ENCODE measurements around the gene DSCAML1.

DSCAML1 gene

DNA sequence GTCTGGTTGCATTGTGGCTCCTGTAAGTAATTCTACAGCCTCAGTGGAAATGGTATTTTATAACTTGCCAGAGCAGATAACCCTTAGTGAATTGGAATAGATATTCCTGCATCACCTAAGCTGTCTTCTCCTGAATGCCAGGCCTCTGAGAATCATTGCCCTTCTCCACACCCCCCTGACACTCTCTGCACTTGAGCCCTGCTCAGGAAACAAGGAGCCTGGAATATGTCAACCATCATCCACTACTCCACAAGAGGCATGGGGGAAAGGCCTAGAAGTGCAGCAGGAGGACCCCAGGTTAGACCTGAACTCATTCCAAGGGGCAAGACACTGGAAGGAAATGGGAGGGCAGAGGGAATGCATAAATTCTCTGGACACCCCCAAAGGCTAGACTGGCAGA is 72.4 kb downstream of the DSCAML1 start:
- DNase-seq (ENCODE audit: low spot score), result no peak

DNA sequence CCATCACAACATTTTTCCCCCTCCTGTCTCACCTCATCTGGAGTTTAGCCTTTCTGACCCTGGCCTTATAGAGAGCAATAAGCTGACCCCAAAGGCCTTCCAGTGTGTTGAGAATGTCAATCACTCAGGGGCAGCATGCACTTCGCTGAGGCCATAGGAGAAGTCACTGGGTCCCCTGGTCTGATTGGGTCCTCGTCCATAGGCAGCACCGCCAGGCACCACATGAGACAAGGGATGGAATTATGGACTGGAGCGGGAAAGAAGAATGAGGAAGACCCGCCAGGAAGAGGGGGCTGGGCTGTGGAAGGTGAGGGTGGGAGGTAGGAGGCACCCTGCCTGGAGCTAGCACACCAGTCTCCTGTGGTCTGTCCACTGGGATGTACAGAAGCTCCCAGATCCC is 72.9 kb downstream of the DSCAML1 start:
- DNase-seq (ENCODE audit: low spot score), result no peak

DNA sequence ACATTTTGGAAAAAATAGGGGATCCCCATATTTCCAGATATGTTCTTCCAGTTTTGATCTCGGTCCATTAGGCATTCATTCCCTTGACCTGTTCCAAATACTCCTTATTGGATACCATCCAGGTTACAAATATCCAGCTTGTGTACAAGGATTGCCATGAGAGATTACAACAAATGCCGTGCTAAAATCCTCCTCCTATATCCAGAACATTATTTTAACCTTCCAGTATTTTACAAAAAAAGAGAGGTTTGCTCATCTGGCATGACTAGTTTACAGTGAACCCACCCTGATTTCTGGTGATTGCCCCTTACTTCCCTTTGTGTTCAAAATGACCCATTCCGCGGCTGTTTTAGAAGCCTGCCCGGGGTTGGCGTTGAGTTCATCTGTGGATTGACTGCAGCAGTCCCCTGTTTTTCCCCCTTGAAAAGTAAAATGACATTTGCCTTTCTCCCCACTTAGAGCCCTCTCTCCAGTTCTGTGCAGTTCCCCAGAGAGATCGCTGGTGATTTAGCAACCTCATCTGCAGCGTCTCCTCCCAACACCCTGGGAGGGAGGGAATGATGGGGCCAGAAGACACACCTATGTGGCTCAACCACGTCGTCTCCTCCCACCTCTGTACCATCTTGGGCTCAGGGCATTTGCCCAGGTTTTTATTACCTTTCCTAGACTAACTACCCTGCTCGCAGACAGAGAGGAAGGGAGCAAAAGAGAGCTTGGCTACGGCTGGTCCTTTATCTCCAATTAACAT is 73.6 kb downstream of the DSCAML1 start:
- no peak for DNase-seq (ENCODE audit: low spot score)

DNA sequence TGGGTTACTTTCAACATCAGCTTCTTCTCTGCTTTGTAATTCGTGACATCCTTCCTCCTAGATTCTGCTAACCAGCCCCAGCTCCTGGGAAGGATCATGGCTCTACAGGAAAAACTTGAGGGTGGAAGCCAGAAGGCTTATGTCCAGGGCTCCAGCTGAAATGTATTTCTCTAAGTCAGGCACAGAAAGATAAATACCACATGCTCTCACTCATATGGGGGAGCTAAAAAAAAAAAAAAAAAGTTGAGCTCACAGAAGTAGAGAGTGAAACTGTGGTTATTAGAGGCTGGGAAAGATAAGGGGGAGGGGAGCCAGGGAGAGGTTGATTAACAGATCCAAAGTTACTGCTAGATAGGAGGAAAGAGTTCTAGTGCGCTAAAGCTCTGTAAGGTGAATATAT is 74.9 kb downstream of the DSCAML1 start:
- DNase-seq (ENCODE audit: low spot score), result no peak

DNA sequence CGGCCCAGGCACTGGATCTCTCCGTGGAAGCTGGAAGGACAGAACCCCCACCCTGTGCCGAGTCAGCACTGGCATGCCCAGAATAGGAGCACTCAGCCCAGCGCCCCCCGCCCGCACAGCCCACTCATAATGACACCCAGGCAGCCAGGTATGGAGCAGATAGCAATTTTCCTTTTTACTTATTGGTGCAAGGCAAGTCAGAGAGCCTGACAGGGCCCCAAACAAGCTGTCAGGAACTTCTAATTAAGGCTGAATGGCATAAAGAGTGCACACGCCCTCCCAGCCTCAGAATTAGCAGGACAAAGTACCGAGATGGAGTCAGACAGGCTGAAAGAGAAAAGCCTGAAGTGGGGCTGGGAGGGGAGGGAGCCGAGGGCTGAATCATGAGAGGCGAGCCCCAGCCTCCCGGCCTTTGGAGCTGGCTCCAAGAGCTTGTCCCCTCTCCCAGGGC is 76.9 kb downstream of the DSCAML1 start:
- DNase-seq (ENCODE audit: low spot score), result no peak

DNA sequence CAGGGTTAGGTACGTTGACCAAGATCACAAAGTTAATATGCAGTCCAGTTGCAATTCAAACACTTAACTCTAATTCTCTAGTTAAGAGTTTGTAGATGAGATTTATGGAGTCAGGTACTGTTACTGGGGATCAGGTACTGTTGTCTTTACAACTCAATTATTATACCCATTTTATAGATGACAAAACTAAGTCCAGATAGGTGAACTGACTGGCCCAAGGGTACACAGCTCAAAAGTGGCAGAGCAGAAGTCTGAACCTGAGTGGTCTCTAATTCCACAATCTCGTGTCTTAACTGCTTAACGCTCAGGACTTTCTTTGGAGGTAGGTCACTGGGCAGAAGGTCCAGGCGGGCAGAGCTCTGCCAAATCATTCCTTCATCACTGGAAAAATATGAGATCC is 77.5 kb downstream of the DSCAML1 start:
- no peak for DNase-seq (ENCODE audit: low spot score)

DNA sequence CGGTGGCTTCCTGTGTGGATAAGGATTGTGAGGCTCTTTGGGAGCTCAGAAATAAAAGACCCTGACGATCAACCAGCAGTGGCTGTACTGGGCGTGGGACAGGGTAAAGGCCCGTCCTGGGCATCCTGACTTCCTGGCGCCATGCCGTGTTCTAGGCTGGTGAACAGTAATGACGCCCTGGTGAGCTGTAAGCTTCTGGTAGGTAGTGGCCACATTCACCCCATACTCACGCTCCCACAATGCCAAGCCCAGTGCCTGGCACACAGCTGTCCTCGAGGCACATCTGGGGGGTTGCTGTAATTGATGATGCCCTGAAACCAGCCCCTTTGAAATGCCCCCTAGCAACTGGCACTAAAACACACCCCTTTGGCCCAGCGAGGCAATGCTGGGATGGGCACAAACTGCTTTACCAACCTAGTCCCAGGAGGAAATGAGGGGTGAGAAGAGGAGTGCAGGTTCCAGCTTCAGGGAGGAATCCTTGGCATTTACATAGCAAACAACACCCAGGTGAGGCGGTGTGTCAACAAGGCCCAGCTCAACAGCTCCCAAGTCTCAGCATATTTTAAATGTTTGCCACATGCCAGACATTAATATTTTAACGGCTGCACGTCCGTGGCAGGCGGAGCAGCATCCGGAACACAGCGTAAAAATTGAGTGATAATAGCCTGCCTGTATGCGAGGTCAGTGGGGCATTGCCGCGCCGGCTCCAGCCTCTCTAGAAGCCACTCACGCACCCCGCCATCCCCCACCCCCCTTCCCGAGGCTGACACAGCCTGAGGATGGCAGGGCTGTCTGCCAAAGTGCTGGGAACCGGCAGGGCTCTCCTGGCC is 79.3 kb downstream of the DSCAML1 start:
- peak; percentile 30 for DNase-seq (ENCODE audit: low spot score)

DNA sequence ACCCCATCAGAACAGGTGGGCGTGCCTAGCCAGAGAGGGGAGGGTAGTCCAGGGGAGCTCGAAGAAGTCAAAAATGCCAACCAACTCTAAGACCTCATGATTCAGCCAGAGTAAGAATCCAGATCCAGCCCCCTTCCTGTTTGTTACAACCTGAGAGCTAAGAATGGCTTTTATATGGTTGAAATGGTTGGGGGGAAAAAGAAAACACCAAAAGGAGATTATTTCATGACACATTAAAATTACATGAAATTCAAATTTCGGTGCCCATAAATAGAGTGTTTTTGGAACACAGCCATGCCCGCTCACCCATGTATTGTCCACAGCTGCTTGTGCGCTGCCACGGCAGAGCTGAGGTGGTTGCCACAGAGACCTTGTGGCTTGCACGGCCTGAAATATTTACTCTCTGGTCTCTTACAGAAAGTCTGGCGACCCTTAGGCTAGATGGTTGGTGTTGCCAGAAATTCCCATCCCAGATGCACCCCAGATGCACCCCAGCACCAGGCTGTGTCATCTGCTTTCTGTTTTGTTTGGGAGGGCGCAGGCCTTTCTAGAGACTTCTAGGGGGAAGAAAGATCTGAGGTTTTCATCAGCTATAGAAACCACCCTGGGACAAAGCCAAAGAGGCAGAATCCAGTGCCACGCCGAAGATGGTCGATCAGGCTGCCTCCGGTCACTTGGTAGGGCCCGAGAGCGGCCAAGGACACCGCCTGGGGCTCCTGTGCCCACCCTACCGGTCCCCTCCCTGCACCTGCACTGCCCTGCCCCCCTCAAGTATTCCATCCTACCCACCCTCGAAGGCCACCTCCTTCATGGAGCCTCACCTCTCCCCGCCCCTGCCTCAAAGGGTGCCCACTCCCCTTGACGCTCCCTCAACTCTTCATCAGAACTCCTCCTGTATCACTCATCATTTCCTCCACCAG is 80.2 kb downstream of the DSCAML1 start:
- DNase-seq (ENCODE audit: low spot score), result no peak

DNA sequence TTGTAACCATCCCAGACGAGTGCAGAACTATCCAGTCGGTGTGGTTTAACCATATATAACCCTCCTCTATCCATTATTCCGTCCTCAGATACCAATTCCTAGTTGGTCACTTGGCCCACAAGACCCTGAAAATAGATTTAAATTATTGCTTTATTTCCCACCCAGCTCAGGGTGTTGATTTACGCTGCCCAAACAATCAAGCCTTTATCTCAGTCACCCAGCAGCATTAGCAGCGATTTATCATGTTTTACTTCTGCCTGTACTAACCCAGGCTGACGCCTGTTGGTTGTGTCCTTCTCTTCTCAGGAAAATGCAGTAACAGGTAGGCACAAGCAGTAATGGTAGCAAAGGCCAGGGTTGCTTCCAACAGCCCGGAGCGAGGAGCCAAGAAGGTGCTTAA is 81.2 kb downstream of the DSCAML1 start:
- DNase-seq (ENCODE audit: low spot score), result no peak

DNA sequence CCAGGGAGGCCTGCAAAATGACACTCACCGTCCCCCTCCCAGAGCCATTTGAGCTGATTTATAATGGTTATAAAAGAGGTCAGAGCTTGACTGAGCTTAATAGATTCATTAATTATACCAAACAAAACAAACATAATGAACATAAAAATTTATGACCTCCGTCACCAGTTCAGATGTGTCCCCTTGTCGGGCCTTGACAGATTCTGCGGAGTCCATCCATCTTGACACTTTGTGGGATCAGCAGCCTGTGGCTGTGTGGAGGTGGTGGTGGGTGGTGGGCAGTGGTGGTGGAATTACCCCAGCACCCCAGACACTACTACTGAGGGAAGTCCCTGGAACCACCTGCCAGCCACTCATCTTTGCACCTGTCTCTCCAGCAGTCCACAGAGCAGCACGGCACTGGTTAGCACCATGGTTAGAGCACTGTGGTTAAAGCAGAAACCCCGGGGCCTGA is 83.5 kb downstream of the DSCAML1 start:
- DNase-seq (ENCODE audit: low spot score), result no peak

DNA sequence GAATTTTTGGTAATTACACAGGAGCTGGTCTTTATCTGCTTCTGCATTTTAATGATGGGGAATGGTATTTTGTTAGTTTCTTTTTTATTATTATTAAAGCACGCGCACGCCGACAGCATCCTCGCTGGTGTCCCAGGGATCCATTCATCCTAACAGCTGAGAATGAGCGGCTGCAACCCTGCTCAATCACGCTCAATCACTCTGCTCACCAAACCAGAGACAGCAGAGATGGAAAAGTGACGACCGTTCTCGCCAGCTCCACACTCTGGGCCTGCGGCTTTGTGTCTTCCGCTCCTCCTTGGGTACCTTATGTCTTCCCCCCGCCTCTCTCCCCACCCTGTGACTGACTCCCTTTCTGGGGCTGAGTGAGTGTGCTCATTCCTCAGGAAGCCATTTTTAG is 84.5 kb downstream of the DSCAML1 start:
- no peak for DNase-seq (ENCODE audit: low spot score)

DNA sequence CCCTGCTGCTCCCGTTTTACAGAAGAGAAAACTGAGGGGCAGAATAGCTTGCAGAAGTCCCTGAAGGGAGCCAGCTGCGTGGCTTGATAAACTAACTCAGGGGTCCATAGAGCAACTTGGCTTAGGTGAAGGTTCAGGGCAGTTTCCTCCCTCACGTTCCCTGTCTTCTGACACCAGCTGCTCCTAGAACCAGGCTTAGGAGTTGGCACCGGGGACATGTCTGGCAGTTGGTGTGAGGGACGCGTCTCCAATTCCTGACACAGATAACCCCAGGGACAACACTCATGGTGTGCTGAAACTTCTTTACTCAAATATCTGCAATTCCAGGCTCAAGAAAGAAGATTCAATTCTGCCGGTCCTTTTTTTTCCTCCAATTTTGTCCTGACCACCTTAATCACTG is 85.7 kb downstream of the DSCAML1 start:
- no peak for DNase-seq (ENCODE audit: low spot score)

DNA sequence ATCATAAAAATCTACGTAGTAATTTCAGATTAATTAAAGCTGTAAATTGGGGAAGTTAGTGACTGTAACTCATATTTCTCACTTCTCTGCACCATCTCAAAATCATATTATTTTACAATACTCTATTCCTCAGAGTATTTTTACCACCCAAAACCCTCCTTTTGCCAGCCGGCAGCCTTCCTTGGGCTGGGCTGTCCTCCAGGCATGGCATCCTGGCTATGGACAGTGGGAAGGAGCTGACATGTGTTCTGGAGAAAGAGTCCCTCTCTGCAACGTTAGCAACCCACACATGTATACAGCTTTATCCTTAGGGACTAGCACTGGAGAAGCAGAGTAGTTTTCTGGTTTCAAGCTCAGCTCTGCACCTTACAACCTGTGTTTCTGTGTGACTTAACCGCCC is 86.8 kb downstream of the DSCAML1 start:
- DNase-seq (ENCODE audit: low spot score), result no peak

DNA sequence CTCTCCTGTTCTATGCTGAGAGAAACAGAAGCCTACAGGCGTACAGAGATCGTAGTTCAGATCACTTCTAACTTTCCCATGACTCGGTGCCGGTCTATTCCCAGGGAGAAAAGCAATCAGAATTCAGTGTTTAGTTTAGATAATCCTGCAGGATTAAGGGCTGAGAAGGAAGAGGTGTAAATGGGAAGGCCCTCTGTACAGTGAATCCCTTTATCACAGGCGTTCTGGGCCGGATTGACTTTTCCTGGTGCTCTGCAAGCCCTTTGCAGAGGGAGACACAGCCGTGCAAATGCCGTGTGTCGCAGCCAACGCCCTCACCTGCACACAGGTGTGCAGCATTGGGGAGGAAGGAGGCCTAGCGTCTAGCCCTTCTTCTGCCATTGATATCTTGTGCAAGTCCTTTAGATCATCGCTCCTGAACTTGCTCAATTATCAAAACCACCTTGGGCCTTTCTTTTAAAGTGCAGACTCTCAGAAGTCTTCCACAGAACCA is 90.6 kb downstream of the DSCAML1 start:
- DNase-seq (ENCODE audit: low spot score), result no peak

DNA sequence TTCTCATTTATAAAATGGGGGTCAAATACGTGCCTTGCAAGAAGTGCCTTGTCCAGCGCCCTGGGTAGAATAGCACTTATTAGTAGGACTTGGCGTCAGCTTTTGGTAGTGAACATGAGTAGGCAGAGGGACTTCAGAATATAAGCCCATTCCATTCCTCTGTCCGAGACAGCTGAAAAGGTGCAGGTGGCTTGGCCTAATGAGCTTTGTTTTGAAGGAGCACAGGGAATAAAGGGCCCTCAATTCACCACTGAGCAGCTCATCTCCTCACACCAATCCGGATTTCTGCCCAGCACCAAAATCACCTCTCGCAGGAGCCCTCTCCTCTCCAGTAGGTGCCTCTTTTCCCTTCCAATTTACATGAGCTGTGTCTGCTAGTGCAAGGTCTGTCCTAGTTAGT is 91.2 kb downstream of the DSCAML1 start:
- DNase-seq (ENCODE audit: low spot score), result no peak

DNA sequence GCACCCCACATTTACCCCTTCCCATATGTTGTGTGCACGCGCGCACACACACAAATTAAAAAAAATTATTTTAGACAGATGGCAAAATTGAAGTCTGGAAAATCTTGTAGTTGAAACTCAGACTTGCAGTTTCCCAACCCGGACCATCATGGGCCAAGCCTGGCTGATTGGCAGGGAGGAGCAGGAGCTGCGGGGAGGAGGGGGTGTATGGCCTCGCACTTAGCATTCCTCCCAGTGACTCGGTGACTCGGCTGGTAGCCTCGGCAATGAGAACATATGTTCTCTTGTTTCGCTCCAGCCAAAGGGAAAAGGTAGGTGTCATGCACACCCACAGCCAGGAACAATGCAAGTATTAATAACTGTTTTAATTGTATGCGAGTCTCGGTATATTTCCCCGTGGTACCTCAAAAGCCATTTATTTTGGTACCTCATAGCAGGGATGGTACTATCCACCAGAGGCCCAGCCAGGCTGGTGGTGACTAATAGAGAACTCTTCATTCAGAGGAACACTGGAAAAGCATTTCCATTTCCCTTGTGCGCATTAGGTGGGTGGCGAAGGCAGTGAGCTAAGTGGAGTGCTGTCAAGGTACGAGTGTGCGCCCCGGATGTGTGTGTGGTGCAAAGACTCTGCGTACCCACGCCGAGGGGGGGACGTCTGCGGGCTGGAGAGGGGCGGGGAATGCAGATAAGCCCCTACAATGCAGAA is 92.5 kb downstream of the DSCAML1 start:
- DNase-seq (ENCODE audit: low spot score), result no peak

DNA sequence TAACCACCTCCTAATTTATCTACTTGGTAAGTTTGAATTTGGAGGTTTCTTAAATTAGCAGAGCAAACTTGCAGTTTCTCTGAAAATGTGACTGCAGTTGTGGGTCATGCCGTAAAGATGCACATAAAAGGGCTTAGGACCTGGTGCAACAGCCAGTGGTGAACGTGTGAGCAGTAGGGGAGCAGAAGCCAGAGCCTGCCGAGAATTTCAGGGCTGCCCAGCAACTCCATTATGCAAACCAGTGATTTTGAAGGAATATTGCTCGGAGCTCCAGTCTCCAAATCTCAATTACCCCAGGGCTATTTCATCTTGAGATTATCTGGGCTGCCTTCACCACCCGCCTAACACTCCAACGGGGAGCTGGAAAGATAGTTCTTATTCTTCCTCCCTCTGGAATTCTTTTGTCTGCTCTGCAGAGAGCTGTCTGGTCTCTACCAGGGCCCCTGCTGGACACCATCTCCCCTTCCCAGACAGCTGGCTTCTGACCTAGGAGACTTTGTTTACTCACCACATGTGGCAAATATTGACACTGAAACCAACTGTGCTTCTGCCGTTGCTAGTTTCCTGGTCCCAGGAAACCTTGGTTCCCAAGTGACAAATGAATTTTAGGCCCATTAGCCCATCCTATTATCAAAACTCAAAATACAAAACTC is 93.9 kb downstream of the DSCAML1 start:
- no peak for DNase-seq (ENCODE audit: low spot score)

DNA sequence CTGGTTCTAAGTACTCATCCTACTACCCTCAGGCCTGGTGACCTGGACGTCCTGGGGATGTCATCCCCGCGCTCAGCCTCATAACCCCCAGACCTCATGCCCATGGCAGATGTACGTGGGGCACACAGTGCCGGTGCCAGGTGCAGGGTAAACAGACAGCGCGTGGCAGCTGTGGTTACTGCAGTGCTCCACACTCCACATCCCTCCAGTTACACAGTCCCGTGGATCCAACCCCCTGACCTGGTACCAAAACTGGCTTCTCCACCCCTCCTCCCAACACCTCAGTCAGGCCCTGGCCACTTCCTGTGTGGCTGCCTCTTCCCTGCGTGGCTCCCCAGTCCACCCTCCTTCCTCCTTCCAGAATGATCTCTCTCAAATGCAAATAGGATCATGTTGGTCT is 95.2 kb downstream of the DSCAML1 start:
- no peak for DNase-seq (ENCODE audit: low spot score)

DNA sequence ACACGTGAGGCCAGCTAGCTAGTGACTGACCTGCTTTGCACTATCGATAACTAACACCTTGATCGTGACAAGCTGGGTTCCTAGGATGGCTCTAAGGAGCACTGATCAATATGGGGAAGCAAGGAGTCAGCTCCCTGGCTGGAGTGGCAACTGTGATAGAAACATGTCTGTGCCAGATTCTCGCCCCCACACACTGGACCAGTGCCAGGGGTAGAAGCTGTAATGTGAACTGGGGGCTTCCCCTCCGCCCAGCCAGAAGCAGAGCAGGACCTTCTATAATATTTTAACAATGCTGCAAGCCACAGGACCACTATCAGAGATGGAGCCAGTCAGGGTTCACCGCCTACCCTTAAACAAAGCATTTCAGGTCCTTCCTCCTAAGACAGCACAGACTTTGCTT is 96.5 kb downstream of the DSCAML1 start:
- DNase-seq (ENCODE audit: low spot score), result no peak

DNA sequence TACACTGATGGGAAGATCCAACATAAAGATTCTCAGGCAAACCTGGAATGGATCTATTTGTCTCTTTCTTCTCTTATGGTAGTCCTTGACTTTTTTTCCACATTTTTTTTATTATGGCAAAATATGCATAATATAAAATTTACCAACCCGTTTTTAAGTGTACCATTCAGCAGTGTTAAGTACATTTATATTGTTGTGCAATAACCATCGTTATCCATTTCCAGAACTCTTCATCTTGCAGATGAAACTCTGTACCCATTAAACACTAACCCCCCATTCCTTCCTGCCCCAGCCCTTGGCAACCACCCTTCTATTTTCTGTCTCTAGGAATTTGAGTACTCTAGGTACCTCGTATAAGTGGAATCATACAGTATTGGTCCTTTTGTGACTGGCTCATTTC is 99.7 kb downstream of the DSCAML1 start:
- no peak for DNase-seq (ENCODE audit: low spot score)

DNA sequence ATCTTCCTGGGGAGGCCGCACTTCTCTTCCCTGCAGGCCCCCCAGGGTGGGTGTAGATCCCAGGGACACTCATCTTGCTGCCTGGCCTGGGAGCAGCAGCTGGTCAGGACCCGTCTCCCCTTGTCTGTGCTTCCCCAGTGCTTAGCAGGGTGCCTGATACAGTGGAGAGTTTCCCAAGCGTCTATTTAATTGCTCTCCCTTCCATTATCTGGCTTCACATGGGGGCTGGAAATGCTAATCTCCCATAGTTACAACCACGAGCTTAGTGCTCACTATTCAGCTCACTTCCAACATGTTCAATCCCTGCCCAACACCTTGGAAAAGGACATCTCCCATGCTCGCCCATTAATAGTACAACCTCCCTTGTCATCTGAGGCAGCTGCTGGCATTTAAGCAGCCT is 100.5 kb downstream of the DSCAML1 start:
- DNase-seq (ENCODE audit: low spot score), result no peak

Data from LoVo (cell line).